IMR-90 (cell line): ENCODE data around the gene HRH2.

Experiments
- CTCF ChIP-seq: conservative IDR thresholded peaks from 2 replicates; pipeline ENCODE4 v1.5.1; 2012; ENCODE audit warnings: mild to moderate bottlenecking, low read depth, low read length, improper control_type of control experiment
- MXI1 ChIP-seq: IDR thresholded peaks from 2 replicates; pipeline ENCODE4 v1.6.1; 2012; ENCODE audit warnings: low read depth, mild to moderate bottlenecking, low read length, moderate library complexity, borderline replicate concordance

GRCh38 chr5:175664723-175665122 lies 6.9 kb downstream of the HRH2 start:
- TF ChIP-seq MXI1 (no peak), CTCF (no peak)
